Left ventricle myocardium superior (tissue), 1 donor: ENCODE data around the gene SEMA3G. TPM values are rescaled to one million over a fixed set of nuclear protein-coding genes. Genes with fewer than 3 reads are reported as not detected.

Source experiments
- ATAC-seq: fragments of 200-7000 bp; cut with Tn5 transposase; one replicate; pipeline ENCODE4 v1.9.1; 2020; ENCODE audit warnings: mild to moderate bottlenecking, moderate library complexity
- DNase-seq: peaks from one replicate; pipeline ENCODE4 v3.0.0-alpha.2; 2020
- intact Hi-C: fragments of 100-400 bp; cut with micrococcal nuclease; formaldehyde crosslinking; loops from one replicate; pipeline ENCODE4 v1.11.0; 2022
- long read RNA-seq: library from polyadenylated mRNA; unstranded; transcript quantifications from one replicate; pipeline ENCODE4 v2.0.0, GENCODE V29; 2021
- total RNA-seq: library from RNA; stranded (reverse); fragmentation: NEBNext Ultra II Directional; extraction: Animal tissue kit (Norgen Biotek cat#: 25700); gene quantifications from one replicate; pipeline ENCODE4 v1.2.1, GENCODE V29; 2021
- donor health status: DM: no; HTN: yes; CAD: no; lungs with severe emphysema.

The SEMA3G gene
- 9.1 TPM for total RNA-seq
- long read RNA-seq, full-length matches to known transcripts = 1 of 30 reads
- long read RNA-seq, partial matches to known transcripts = 25 of 30 reads
- long read RNA-seq, other reads (novel, unspliced or antisense) = 4 of 30 reads

- peak; percentile 85 for DNase-seq
- intact Hi-C loops = no loop called here
- peak; percentile 55 for ATAC-seq
Observed at GRCh38 chr3:52444860-52445793, at the start of gene SEMA3G. Gene SEMA3G, minus strand, starts transcription at chr3:52445103. Its CDS starts 76 bp downstream, at chr3:52445027.

- DNase-seq = no peak
- intact Hi-C loops = no loop called here
Observed at GRCh38 chr3:52494445-52494844, 49.5 kb upstream of the SEMA3G start.

DNA sequence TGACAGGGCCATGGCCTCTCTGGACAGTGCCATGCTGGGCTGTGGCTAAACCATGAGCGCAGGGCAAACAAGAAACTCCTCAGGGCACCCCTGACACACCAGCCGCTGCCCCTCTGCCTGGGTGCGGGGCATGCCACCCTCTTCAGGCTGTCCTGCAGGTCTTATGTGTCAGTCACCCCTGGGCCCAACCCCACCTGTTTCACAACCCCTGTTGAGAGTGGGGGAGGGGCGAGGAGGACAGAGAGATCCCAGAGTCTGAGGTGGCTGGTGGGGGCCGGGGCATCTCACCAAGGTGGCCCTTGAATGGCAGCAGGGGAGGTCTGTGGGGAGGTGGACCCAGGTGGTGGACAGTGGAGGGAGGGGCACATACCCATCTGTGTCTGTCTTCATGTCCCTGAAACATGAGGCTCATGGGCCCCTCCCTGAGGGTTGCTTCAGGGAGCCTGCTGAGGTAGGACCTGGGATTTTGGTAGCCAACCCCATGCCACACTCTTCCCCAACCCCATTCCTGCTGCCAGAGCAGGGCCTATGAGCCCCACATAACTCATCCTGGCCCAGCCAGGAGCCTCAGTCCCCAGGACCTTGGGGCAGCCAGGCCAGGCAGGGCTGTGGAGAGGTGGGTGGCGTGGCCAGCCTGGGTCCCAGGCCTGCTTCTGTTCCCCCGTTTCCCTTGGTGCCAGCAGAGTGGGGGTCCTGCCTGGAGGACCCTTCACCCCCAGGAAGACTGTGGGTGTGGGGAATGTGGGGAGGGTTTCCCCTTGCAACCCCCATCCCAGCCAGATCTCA lies 48.5 kb upstream of the SEMA3G start:
- no peak for DNase-seq
- no peak for ATAC-seq
- intact Hi-C loops = no loop called here

More at GRCh38 chr3:52494445-52494844, 49.5 kb upstream of the SEMA3G start:
- no peak for ATAC-seq

DNA sequence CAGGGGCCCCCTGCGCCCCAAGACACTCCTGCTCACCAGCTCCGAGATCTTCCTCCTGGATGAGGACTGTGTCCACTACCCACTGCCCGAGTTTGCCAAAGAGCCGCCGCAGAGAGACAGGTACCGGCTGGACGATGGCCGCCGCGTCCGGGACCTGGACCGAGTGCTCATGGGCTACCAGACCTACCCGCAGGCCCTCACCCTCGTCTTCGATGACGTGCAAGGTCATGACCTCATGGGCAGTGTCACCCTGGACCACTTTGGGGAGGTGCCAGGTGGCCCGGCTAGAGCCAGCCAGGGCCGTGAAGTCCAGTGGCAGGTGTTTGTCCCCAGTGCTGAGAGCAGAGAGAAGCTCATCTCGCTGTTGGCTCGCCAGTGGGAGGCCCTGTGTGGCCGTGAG lies 47.2 kb upstream of the SEMA3G start:
- intact Hi-C loops = no loop called here
- no peak for DNase-seq
- no peak for ATAC-seq

DNA sequence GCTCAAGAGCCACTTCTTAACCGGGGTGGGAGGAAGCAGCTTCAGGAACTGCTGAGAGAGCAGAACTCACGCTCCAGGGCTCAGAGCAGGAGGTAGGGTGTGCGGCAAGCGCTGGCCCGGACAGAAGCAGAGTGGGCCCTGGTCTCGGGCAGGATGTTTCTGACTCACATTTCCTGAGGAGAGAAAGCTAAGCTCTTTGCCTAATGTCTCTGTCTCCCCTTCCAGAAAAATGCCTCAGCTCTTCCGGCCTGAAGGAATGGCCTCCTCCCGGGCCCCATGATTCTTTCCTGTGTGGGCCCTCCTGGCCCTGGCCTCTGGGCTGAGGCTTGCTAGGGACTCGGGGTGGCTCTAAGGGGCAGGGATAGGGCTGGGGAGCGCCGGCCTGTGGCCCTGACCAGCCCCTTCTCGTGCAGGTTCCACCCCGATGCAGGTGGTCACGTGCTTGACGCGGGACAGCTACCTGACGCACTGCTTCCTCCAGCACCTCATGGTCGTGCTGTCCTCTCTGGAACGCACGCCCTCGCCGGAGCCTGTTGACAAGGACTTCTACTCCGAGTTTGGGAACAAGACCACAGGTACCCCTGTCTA lies 46.1 kb upstream of the SEMA3G start:
- DNase-seq (peak; percentile 62), ATAC-seq (peak; percentile 46)
- intact Hi-C loops = no loop called here

DNA sequence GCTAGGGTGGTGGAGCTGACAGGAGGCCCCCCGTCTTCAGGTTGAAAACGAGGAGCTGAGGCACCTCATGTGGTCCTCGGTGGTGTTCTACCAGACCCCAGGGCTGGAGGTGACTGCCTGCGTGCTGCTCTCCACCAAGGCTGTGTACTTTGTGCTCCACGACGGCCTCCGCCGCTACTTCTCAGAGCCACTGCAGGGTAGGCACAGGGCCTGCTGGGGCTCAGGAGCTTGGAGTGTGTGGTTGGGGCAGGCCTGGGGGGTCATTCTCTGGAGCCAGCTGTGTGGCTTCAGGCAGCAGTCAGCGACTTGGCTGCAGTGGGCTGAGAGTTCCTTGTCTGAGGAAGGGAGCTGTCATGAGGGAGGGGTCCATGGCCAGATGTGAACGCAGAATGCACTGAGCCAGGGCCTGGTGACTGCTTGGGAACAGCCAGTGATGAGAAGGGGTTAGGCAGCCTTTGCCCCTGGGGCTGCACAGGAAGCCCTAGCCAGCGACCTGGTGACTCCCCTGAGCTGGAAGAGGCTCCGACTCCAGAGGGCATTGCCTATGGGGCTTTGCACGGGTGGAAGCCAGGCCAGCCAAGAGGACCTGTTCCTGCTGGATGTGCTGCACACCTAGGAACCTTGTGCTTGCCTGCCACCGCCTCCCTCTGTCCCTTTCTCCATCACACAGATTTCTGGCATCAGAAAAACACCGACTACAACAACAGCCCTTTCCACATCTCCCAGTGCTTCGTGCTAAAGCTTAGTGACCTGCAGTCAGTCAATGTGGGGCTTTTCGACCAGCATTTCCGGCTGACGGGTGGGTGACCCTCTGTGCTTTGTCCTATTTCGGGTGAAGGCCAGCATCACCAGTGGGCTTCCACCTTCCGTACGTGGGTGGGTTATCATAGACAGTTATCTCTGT lies 45.4 kb upstream of the SEMA3G start:
- DNase-seq (no peak), ATAC-seq (no peak)
- intact Hi-C loops = no loop called here

DNA sequence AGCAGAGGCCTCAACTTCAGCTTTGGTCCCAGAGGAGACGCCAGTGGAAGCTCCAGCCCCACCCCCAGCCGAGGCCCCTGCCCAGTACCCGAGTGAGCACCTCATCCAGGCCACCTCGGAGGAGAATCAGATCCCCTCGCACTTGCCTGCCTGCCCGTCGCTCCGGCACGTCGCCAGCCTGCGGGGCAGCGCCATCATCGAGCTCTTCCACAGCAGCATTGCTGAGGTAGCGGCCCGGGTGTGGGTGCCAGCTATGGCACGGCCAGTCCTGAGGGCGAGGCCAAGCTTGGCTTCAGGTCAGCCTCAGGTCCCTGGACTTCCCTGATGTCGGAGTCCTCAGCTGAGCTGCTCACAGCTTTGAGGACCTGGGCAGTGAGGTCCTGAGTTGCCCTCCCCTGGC lies 44.5 kb upstream of the SEMA3G start:
- DNase-seq (peak; percentile 51), ATAC-seq (no peak)
- intact Hi-C loops = no loop called here

- no peak for DNase-seq
- no peak for ATAC-seq
- intact Hi-C loops = no loop called here
Observed at GRCh38 chr3:52488746-52489145, 43.8 kb upstream of the SEMA3G start.

DNA sequence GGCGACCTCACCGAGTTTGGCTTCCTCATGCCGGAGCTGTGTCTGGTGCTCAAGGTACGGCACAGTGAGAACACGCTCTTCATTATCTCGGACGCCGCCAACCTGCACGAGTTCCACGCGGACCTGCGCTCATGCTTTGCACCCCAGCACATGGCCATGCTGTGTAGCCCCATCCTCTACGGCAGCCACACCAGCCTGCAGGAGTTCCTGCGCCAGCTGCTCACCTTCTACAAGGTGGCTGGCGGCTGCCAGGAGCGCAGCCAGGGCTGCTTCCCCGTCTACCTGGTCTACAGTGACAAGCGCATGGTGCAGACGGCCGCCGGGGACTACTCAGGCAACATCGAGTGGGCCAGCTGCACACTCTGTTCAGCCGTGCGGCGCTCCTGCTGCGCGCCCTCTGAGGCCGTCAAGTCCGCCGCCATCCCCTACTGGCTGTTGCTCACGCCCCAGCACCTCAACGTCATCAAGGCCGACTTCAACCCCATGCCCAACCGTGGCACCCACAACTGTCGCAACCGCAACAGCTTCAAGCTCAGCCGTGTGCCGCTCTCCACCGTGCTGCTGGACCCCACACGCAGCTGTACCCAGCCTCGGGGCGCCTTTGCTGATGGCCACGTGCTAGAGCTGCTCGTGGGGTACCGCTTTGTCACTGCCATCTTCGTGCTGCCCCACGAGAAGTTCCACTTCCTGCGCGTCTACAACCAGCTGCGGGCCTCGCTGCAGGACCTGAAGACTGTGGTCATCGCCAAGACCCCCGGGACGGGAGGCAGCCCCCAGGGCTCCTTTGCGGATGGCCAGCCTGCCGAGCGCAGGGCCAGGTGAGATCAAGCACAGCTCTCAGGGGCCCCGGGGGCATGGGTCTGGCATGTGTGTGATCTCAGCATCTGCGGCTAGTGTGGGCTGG lies 43.1 kb upstream of the SEMA3G start:
- no peak for ATAC-seq
- no peak for DNase-seq
- intact Hi-C loops = no loop called here

DNA sequence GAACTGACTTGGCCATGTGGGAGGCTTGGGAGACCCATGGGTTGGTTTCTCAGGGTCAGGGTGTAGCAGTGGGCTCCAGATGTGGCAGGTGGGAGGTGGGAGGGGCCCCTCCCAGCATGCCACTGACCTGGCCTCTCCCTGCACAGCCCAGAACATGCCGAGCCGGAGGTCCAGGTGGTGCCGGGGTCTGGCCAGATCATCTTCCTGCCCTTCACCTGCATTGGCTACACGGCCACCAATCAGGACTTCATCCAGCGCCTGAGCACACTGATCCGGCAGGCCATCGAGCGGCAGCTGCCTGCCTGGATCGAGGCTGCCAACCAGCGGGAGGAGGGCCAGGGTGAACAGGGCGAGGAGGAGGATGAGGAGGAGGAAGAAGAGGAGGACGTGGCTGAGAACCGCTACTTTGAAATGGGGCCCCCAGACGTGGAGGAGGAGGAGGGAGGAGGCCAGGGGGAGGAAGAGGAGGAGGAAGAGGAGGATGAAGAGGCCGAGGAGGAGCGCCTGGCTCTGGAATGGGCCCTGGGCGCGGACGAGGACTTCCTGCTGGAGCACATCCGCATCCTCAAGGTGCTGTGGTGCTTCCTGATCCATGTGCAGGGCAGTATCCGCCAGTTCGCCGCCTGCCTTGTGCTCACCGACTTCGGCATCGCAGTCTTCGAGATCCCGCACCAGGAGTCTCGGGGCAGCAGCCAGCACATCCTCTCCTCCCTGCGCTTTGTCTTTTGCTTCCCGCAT lies 42.3 kb upstream of the SEMA3G start:
- no peak for DNase-seq
- intact Hi-C loops = no loop called here

GRCh38 chr3:52484680-52485461 lies 40.0 kb upstream of the SEMA3G start:
- peak; percentile 58 for ATAC-seq
- no peak for DNase-seq
- intact Hi-C loops = no loop called here

More for the DNA sequence above, 42.3 kb upstream of the SEMA3G start:
- no peak for ATAC-seq

GRCh38 chr3:52483577-52484381 lies 38.9 kb upstream of the SEMA3G start:
- ATAC-seq (peak; percentile 53), DNase-seq (no peak)
- intact Hi-C loops = no loop called here

DNA sequence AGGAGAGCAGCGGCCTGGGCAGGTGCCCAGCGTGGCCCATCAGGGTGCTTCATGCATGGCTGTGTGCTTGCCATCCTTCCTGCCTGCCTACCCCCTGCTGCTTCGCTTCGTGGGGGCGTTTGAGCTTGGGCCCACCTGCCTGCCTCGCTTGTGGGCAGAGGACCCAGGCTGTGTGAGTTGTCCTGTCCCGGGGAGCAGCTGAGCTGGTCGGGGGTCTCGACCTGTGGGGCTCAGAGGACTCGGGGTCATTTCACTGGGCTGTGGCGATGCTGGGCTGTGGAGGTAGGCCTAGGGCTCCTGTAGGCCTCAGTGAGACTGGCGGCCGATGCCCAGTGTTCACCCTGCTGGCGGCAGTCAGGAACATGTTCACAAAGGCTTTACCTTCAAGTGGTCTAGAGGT lies 38.2 kb upstream of the SEMA3G start:
- intact Hi-C loops = no loop called here
- ATAC-seq (no peak), DNase-seq (no peak)

DNA sequence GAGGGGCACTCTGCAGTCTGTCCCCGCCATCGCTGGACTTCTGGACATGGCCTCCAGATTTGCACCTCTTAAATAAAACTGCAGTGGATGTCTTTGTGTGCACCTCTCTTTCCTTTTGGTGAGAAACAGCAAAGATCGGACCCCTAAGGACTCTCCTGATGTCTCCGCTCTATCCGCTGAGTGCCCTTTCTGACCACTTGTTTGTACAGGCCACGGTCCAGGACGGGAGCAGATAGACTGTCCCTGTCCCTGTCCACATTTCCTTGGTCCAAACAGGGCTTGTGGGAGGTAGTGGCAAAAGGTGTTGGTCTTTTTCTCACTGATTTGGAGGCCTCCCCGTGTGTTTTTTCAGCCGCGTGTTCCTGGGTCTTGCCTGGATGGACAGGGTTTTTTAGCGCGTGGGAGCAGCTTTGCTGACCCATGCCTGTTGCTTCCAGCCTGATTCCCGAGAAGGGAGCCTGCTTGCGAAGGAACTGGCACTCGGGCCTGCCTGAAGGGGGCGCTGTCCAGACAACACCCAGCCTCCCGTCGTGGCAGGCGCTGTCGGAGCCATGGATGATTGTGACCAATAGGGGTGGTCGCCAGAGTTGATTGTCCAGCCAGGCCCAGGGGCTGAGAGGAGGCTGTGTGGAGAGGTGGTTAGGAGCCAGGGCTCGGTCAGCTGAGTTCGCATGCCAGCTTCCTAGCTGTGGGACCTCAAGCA lies 37.1 kb upstream of the SEMA3G start:
- DNase-seq = no peak

More for the DNA sequence above, 37.1 kb upstream of the SEMA3G start:
- intact Hi-C loops = no loop called here
- ATAC-seq = no peak
